NCI-H226 (cell line): Measurements from ENCODE around the gene MRGPRG.
"Not testable (repeated sequence)": the region's sequence is repeated elsewhere in the genome, so short reads cannot be mapped to it uniquely, and the experiment has no call there.

Experiments
- DNase-seq: peaks from one replicate; pipeline ENCODE4 v3.0.0-alpha.2; 2015

MRGPRG gene

GRCh38 chr11:3218483-3219280, at the start of gene MRGPRG:
MRGPRG (minus strand) TSS chr11:3218813; CDS start chr11:3218813, 0 bp downstream.
- DNase-seq, result no peak

DNA sequence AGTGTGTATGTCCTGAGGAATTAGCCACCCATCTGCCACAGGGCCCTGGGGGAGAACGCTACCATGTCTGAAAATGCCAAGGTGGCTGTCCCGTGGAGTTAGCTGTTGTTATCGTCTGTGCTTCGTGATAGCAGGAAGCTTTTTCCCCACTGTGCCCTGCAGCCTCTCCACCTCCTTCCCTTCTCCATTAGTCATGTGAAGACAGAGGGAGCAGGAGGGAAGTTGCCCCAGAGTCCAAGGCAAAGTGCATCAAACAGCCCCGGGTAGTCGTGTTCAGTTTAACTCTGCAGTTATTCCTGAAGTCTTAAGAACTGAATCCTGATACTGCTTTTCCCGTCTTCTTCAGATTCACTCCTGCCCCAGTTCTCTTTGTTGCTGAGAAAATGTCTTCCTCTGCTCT, 43.9 kb upstream of the MRGPRG start:
- DNase-seq, result not testable (repeated sequence)

DNA sequence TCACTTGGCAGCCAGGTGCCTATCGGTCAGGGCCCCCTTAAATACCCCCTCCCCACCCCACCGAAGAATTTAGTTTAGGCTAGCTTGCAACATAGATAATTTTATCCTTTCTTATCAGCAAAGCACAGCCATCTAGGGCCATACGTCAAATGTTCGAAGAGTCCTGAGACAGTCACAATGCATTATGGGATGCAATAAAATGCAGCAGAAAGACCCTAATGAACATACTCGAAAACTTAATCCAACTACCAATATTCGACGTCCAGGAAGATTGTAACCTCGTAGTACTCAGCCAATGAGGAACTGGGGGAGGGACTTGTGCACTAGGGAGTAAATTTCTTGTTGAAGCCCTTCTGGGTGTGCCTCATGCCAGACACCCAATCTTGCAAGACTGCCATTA, 43.2 kb upstream of the MRGPRG start:
- DNase-seq, result not testable (repeated sequence)

DNA sequence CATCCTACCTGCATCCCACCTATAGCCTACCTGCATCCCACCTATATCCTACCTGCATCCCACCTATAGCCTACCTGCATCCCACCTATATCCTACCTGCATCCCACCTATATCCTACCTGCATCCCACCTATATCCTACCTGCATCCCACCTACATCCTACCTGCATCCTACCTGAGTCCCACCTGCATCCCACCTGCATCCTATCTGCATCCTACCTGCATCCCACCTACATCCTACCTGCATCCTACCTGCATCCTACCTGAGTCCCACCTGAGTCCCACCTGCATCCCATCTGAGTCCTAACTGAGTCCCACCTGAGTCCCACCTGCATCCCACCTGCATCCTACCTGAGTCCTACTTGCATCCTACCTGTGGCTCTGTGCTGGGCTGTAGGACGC, 38.9 kb upstream of the MRGPRG start:
- DNase-seq, result not testable (repeated sequence)

GRCh38 chr11:3255241-3255640, 36.6 kb upstream of the MRGPRG start:
- DNase-seq, result not testable (repeated sequence)

DNA sequence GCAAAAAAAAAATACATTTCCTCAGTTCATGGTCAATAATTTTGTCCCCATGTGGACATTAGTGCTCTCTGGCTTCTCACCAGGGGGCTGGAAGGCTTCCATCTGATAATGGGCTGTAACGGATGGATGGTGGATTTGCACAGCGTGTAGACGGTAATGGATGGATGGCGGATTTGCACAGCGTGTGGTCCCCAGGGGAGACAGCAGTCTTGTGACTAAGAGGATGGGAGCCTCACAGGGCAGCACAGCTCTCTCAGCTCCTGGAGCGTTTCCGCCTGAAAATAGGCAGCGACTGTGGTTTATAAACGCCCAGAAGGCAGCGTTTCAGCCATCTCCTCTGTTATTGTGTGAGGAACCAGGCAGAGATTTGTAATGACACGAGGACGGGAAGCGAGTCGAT, 36.2 kb upstream of the MRGPRG start:
- DNase-seq, result not testable (repeated sequence)

- DNase-seq, result no peak
Measured at GRCh38 chr11:3245071-3245470, 26.5 kb upstream of the MRGPRG start.

DNA sequence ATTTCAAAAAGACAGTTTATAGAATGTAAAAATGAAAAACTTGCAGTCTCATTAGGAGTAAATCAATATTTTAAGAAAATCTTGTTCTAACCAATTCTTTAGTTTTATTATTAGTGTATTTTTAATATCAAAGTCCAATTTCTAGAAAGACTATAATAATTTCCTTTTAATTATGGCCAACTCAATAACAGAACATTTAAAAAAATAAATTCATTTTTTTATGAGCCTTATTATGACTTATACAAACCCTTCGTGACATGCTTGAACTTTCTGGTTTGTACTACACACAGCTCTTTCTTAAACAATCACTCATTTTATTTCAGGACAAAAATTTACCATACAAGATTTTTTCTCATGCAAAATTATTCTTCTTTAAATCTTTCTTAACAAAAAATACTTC, 25.3 kb upstream of the MRGPRG start:
- DNase-seq, result no peak

- DNase-seq, result no peak
Measured at GRCh38 chr11:3237119-3237518, 18.5 kb upstream of the MRGPRG start.

DNA sequence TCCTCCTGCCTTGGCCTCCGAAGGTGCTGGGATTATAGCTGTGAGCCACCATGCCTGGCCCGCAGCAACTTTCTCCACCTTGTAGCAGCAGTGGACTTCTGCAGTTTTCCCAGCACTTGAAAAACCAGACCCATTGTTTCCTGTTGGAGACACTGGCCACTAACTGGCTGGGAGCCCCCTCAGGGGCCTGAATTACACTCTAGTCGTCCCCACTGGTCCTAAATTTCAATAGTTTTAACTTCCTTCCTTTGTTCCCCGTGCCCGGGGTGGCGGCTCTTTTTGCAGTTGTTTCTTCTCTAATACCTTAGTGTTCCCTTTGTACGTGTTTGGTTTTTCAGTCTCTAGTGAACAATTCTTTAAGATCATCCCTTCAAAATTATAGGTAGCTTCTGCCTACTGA, 16.2 kb upstream of the MRGPRG start:
- DNase-seq, result no peak

GRCh38 chr11:3232956-3233355, 14.3 kb upstream of the MRGPRG start:
- no peak for DNase-seq

GRCh38 chr11:3231851-3232744, 13.5 kb upstream of the MRGPRG start, which contains the start of gene MRGPRE:
MRGPRE (minus strand) TSS chr11:3232417; CDS start chr11:3228799, 3,618 bp downstream.
- DNase-seq, result no peak

DNA sequence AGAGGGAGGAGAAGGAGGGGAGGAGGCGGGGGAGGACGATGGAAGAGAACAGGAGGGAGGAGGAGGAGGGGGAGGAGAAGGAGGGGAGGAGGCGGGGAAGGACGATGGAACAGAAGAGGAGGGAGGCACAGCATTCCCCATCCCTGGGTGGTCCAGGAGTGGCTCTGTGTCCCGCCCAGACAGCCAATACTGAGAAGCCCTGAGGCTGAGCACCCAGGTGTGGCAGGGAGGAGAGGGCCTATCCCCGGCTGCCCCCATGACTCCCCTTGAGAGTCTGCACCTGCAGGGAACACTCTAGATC, 12.9 kb upstream of the MRGPRG start:
- DNase-seq, result no peak

- DNase-seq, result no peak
Measured at GRCh38 chr11:3230636-3231549, 12.3 kb upstream of the MRGPRG start.

GRCh38 chr11:3229673-3230630, 11.3 kb upstream of the MRGPRG start:
- no peak for DNase-seq

DNA sequence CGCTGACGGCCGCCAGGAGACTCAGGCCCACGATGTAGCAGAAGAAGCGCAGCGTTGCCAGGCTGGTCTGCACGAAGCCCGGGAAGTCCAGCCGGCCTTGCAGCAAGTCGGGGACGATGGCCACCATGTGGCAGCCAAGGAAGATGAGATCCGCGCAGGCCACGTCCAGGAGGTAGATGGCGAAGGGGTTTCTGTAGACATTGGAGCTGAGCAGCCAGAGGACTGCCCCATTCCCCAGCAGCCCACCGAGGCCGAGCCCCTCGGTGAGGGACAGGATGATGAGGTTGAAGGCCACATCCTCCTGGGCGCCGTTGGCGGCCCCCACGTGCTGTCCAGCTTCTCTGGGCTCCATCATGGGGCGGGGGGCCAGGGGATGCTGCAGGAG, 9.8 kb upstream of the MRGPRG start:
- DNase-seq, result no peak

- no peak for DNase-seq
Measured at GRCh38 chr11:3227568-3228444, 9.2 kb upstream of the MRGPRG start.

DNA sequence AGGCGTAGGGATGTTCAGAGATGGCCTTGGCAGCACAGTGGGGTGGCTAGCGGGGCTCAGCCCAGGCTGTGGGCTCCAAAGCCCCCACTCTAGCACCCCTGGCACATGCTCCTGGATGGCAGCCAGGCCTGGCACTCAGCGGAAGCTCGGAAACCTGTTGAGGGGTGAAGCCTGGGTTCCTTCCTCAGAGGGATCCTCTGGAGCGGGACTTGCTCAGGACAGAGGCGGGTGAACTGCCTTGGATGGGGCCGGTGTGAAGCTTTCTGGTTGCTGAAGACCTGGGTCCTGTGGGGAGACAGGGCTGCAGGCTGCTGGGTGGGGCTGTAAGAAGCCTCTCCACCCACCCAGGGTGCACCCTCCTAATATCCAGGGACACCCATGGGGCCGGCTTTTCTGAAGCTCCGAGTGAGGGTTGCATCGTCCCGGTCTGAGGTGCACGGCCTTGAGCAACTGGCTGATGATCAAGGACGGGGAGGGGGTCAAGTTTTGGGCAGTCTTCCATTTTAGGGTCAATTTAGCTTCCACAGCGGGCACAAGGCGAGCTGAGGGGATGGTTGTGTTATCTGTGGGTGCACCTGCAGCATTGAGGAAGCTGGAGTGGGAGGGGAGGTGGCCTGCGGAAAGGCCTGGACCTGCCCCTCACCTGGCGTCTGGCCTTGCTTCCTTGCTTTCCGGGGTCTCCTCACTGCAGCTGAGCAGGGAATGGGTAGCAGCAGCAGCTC, 8.4 kb upstream of the MRGPRG start:
- DNase-seq, result no peak

DNA sequence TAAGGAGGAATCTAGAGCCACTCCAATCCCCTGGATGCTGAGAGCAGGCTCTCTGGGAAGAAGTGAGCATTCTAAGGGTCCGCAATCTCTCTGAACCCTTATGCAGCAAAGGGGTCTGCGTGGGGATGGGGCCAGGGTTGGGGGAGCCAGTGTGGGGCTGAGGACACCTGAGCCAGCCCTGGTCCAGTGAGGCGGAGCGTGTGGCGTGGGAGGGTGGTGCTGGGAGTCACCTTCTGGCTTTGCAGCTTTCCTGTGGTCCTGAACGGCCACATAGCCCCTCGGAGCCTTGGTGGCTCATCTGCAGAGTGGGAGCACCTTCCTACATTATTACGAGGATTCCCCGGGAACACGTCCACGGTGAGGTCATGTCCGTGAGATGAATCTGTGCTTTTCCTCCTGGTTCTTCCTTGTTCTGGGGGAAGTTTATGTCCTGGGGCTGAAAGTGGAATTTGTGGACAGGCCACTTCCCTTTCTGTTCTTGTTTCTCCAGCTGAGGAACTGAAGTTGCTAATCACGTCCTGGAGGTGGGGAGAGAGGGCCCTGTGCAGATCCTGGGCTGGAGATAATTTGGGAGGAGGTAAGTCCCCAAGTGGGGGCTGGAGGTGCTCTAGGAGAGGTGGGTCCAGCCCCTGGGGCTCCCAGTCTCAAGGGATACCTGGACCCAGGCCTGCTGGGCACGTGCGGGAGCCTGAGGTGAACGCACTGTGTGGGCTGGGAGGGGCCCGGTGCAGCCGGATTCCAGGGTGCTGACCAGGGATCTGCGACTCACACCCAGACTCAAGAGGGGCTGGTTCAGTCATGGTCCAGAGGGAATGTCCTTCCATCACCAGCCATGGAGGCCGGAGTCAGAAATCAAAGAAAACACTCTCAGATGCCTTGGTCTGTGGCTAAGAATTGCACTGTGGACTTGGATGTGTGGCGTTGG, 7.5 kb upstream of the MRGPRG start:
- no peak for DNase-seq
